Middle frontal gyrus (tissue), 1 donor: ENCODE data around the gene ANKRD18A.
"Not testable (repeated sequence)": the region's sequence is repeated elsewhere in the genome, so short reads cannot be mapped to it uniquely, and the experiment has no call there.

Experiments
- DNase-seq: peaks from one replicate; pipeline ENCODE4 v3.0.0-alpha.2; 2015; ENCODE audit warnings: low spot score; ENCODE audit errors: extremely low spot score

ANKRD18A gene

DNA sequence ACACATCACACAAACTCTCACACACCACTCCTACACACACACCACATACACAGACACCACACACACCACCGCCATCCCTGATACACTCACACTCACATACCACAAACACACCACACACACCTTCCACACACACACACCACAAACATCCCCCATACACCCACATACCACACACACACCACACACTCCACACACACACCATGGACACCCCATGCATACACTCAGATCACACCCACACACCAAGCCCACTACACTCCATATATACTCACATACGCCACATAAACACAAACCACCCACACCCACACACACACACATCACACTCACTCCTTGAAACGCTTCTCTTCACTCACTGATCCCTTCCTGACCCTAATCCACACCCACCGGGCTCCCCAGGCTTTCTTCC lies 9.1 kb upstream of the ANKRD18A start:
- no peak for DNase-seq

GRCh38 chr9:38626006-38626405 lies 5.6 kb upstream of the ANKRD18A start:
- no peak for DNase-seq

GRCh38 chr9:38622951-38623350 lies 2.6 kb upstream of the ANKRD18A start:
- no peak for DNase-seq

- DNase-seq = no peak
Measured at GRCh38 chr9:38622288-38622674, 1.9 kb upstream of the ANKRD18A start.

- DNase-seq = no peak
Measured at GRCh38 chr9:38621434-38622287, 1.3 kb upstream of the ANKRD18A start.

GRCh38 chr9:38619556-38620447 lies 594 bp downstream of the ANKRD18A start:
- DNase-seq = no peak

DNA sequence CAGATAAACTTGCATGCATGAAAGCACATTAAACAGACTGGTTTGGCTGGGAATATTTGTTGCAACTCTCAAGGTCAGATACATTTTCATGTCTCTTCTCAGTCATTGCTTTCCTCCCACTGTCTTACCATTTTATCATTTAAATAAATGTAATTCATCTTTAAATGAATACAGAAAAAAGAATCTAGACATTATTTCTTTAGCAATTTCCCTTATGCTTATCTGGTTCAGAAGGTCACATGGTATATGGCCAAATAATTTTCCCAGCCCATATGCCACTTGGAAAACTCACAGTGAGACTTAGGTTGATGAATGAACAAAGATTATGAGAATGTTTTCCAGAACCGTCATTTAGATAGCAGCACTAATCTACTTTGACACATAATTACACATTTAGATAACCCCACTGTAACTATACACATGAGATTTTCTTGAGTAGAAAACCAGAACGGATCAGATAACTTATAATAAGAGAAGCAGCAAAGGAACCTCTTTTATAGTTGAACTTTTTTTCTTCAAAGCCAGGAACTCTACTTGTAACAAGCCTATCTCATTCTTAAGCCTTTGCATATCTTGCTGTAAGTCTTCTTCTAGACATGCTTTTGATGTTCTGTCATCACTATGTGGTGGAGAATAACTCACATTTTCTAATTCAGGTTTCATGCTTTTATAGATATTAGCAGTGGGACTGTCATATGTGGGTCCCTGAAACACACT lies 22.2 kb downstream of the ANKRD18A start:
- not testable (repeated sequence) for DNase-seq

GRCh38 chr9:38595117-38595516 lies 25.3 kb downstream of the ANKRD18A start:
- not testable (repeated sequence) for DNase-seq

GRCh38 chr9:38591346-38592063 lies 28.9 kb downstream of the ANKRD18A start:
- not testable (repeated sequence) for DNase-seq

GRCh38 chr9:38583765-38584164 lies 36.6 kb downstream of the ANKRD18A start:
- DNase-seq = not testable (repeated sequence)

GRCh38 chr9:38580112-38580511 lies 40.3 kb downstream of the ANKRD18A start:
- DNase-seq = not testable (repeated sequence)

DNA sequence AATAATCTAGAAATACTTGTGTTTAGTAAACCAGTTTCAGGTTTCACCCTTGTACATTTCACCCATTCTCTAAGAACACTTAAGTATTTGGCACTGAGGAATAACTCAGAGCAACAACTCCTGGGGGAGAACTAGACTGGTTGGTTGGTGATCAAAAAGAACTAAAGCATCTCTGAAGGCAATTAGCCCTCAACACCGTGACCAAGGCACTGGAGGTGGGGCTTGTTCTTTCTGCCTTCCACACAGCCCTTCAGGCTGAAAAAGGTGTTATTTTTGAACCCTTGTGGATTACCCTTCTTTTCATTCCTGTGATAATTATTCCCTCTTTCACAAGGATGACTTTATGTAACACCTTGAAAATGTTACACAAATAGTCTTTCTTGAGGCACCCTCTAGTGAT lies 44.2 kb downstream of the ANKRD18A start:
- not testable (repeated sequence) for DNase-seq

DNA sequence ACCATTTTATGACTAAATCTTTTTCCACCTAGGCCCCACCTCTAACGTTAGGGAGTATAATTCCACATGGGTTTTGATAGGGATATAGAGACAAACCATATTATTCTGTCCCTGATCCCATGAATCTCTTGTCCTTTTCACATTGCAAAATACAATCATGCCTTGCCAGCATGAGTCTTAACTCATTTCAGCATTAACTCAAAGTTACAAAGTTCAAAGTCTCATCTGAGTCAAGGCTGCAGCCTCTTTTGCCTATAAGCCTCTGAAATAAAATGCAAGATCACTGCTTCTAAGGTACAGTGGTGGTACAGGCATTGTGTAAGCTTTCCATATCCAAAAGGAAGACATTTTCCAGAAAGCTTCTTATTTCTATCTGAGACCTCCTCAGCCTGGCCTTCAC lies 54.3 kb downstream of the ANKRD18A start:
- not testable (repeated sequence) for DNase-seq

GRCh38 chr9:38565178-38565577 lies 55.2 kb downstream of the ANKRD18A start:
- DNase-seq = not testable (repeated sequence)

DNA sequence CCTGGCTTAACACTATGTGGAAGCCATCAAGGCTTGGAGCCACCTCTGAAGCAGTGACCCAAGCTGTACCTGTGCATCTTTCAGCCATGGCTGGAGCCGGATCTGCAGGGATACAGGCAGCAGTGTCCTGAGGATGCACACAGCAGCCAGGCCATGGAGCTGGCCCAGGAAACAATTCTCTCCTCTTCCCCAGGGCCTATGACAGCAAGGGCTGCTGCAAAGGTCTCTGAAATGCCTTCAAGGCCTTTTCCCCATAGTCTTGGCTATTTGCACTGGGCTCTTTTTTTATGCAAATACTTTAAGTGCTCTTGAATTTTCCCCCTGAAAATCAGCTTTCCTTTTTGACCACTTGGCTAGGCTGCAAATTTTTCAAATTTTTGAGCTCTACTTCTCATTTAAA lies 56.5 kb downstream of the ANKRD18A start:
- not testable (repeated sequence) for DNase-seq

DNA sequence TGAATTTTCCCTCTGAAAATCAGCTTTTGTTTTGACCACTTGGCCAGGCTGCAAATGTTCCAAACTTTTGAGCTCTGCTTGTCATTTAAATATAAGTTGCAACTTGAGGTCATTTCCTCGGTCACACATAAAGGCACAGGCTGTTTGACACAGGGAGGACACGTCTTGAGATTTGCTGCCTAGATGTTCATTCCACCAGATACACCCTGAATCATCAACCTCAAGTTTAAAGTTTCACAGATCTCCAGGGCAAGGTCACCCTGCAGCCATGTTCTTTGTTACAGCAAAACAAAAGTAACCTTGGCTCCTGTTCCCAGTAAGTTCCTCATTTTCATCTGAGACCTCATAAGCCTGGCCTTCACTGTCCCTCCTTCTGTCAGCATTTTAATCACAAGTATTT lies 59.3 kb downstream of the ANKRD18A start:
- DNase-seq = not testable (repeated sequence)

- DNase-seq = not testable (repeated sequence)
Measured at GRCh38 chr9:38559172-38559571, 61.2 kb downstream of the ANKRD18A start.

GRCh38 chr9:38557746-38558145 lies 62.6 kb downstream of the ANKRD18A start:
- not testable (repeated sequence) for DNase-seq

- not testable (repeated sequence) for DNase-seq
Measured at GRCh38 chr9:38554966-38555365, 65.4 kb downstream of the ANKRD18A start.

DNA sequence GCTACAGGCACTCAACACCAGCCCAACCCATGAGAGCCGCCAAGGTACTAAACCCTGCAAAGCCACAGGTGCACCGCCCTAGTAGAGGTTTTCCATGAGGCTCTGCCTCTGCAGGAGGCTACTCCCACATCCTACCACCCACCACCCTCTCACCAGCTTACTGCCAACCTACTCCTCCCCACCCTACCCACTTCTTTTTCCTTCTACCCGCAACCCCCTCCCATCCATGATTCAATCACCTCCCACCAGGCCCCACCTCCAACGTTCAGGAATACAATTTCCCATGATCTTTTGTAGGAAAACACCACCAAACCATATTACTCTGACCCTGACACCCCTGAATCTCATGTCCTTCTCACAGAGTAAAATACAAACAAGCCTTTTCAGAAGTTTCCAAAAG lies 67.4 kb downstream of the ANKRD18A start:
- DNase-seq = not testable (repeated sequence)
